Astrocyte of the spinal cord (primary cell): ENCODE data around the gene ARMH3.

Experiments
- DNase-seq: peaks from one replicate; pipeline ENCODE4 v3.0.0; 2011; ENCODE audit warnings: low read depth, low spot score
- H3K4me3 ChIP-seq: 2 replicates; pipeline ENCODE4 v1.5.1; 2011; ENCODE audit warnings: low read depth, mild to moderate bottlenecking, low read length, moderate library complexity
- in situ Hi-C: cut with HindIII; loops from 2 replicates; pipeline ENCODE4 v1.10.0; 2017; ENCODE audit warnings: low sequenced_read_pairs
- TF ChIP-seq, protein P1 (sequence below): IDR thresholded peaks from 2 replicates; pipeline ENCODE4 v1.5.1; 2012; ENCODE audit warnings: low read depth, mild to moderate bottlenecking, low read length, inconsistent platforms

The ARMH3 gene

DNA sequence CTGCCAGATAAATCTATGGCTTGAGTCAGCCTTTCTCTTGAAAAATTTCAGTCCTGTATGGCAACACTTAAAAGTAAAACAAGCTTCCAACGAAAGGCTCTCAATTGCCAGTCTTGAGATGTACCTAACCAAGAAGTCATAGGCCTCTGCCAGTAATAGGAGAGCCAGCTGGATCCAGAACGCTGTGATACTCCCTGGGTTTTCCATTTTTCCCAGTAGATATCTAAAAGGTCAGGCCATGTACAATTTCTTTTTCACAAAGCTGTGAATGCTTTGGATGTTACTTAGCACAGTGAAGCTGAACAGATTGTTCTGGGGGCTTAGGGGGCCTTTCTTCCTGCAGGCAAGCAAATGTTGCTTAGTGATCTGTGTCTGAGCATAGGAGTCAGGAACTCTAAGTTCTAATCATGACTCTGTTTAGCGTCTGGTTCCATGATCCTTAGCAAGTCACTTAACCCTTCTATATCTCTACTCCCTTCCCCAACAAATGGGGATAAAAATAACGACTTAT, 86.5 kb downstream of the ARMH3 start:
- DNase-seq, result no peak
- TF ChIP-seq, protein P1, sequence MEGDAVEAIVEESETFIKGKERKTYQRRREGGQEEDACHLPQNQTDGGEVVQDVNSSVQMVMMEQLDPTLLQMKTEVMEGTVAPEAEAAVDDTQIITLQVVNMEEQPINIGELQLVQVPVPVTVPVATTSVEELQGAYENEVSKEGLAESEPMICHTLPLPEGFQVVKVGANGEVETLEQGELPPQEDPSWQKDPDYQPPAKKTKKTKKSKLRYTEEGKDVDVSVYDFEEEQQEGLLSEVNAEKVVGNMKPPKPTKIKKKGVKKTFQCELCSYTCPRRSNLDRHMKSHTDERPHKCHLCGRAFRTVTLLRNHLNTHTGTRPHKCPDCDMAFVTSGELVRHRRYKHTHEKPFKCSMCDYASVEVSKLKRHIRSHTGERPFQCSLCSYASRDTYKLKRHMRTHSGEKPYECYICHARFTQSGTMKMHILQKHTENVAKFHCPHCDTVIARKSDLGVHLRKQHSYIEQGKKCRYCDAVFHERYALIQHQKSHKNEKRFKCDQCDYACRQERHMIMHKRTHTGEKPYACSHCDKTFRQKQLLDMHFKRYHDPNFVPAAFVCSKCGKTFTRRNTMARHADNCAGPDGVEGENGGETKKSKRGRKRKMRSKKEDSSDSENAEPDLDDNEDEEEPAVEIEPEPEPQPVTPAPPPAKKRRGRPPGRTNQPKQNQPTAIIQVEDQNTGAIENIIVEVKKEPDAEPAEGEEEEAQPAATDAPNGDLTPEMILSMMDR, result no peak
- in situ Hi-C loops, result no loop called here
- H3K4me3 ChIP-seq, result no peak overlapping the region

- TF ChIP-seq, protein P1, result no peak
- no peak for DNase-seq
- H3K4me3 ChIP-seq, result no peak overlapping the region
- in situ Hi-C loops, result no loop called here
Measured at GRCh38 chr10:101968940-101969321, 87.0 kb downstream of the ARMH3 start.

DNA sequence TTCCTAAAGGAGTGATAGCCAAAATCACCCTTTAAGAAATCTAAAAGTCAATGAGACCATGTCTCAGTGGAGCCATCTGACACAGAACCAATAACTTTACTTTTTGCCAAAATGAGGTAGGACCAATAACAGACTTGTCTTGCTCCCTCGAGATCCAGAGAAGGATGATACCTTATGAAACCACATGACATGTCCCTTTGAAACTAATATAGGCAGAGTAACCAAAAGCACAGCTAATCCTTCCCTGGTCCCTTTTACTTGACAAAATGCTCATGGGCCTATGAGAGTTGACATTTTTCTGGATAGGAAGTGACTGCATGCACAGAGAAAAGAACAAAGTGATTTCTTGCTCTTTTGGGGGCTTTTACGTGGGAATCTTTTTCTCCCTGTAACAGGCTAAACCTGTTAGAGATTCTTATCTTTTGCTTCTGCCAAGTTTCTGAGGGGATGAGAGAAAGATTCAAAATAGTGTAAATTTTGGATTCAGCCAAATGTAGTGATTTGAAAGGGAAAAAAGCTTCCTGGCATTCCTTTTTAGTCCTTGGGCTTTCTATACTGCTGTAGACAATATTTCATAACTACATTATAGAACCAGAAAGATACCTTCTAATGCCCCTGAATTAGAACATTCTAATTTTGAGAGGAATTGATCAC, 87.6 kb downstream of the ARMH3 start:
- TF ChIP-seq, protein P1, result no peak
- in situ Hi-C loops, result no loop called here
- no peak overlapping the region for H3K4me3 ChIP-seq
- no peak for DNase-seq

DNA sequence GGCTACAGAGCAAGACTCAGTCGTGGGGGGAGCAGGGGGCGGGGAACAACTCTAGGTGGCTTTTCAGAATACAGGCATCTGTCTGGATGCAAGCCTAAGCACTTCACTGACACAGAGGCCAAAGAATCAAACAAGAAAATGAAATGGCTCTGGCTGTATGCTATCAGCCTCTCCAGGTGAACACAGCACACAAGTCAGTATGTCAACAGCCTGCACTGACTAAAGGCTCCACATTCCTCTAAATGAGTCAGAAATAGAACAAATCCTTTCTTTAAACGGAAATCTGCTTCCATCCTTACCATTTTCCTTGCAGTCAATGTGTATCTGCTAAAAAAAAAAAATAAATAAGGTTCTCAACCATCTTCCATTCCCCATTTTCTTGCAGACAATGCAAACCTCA, 88.3 kb downstream of the ARMH3 start:
- in situ Hi-C loops, result no loop called here
- TF ChIP-seq, protein P1, result no peak
- peak; percentile 24 for DNase-seq
- no peak overlapping the region for H3K4me3 ChIP-seq

- in situ Hi-C loops, result no loop called here
Measured at GRCh38 chr10:101967119-101967518, 88.9 kb downstream of the ARMH3 start.

DNA sequence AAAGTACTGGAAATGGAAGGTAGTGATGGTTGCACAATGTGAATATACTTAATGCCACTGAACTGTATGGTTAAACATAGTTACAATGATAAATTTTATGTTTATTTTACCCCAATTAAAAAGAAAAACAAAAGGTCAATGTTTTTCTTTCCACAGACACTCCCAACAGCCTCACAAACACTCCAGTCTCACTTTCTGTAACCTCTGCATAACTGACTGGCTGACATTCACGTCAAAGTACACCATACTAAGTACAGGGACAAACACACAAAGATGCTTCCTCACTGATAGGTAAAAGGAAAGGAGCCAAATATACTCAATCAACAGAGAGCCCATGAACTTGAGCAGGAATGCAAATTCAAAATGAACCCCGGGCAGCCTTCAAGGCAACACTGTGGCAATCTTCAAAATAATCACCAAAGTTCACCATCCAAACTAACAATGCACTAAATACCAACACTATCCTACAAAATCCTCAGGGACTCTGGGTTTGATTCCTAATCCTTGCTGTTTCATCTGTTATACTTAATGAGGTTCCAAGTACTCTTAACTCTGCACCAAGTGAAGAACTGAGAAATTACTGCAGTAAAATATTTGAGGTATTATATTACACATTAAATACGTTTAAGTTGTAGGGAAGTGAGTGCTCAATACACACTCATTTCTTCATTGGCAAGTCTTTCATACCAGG, 90.8 kb downstream of the ARMH3 start:
- H3K4me3 ChIP-seq, result no peak overlapping the region
- TF ChIP-seq, protein P1, result no peak
- no peak for DNase-seq
- in situ Hi-C loops, result no loop called here

More at GRCh38 chr10:101967119-101967518, 88.9 kb downstream of the ARMH3 start:
- no peak for DNase-seq
- no peak overlapping the region for H3K4me3 ChIP-seq
- TF ChIP-seq, protein P1, result no peak
